Activated T-cell treated with anti-CD3 and anti-CD28 coated beads, Interleukin-2, amount 50 U/mL, for 72 hours (primary cell): Measurements from ENCODE around the gene ITSN1. TPM values are rescaled to one million over a fixed set of nuclear protein-coding genes. Genes with fewer than 3 reads are reported as not detected.

Experiments used
- ATAC-seq, 2 donors: fragments of 150-1000 bp; cut with Tn5 transposase; replicated peaks in 1 of 2; 2 replicates each; pipeline ENCODE4 v1.10.0; 2021; ENCODE audit warnings: moderate library complexity in 2 of 2, mild to moderate bottlenecking in 1 of 2
- DNase-seq, 2 donors: peaks; one replicate each; pipeline ENCODE4 v3.0.0; 2021 to 2022; ENCODE audit warnings: mixed read lengths in 1 of 2
- H3K27ac Mint-ChIP-seq: one replicate; pipeline ENCODE4 v1.8.0; 2022; ENCODE audit warnings: mild to moderate bottlenecking, moderate library complexity, mixed read lengths
- H3K27me3 Mint-ChIP-seq: one replicate; pipeline ENCODE4 v1.8.0; 2022; ENCODE audit warnings: low read depth, mixed read lengths
- H3K36me3 Mint-ChIP-seq, 2 donors: one replicate each; pipeline ENCODE4 v1.8.0; 2022; ENCODE audit warnings: mixed read lengths in 2 of 2, mild to moderate bottlenecking in 1 of 2; ENCODE audit not compliant: insufficient read depth in 2 of 2
- H3K4me1 Mint-ChIP-seq: one replicate; pipeline ENCODE4 v1.8.0; 2022; ENCODE audit warnings: low read depth, mixed read lengths
- H3K4me3 Mint-ChIP-seq, 2 donors: one replicate each; pipeline ENCODE4 v1.8.0; 2022; ENCODE audit warnings: mild to moderate bottlenecking in 2 of 2, mixed read lengths in 2 of 2, moderate library complexity in 2 of 2
- H3K9me3 Mint-ChIP-seq, 2 donors: one replicate each; pipeline ENCODE4 v1.8.0; 2022; ENCODE audit warnings: mixed read lengths in 2 of 2
- total RNA-seq, 2 donors: library from RNA; stranded (reverse); gene quantifications; one replicate each; pipeline ENCODE4 v1.2.3, GENCODE V29; 2022

Gene ITSN1
- total RNA-seq, 2 donors from 2014 or later, result 2.6 to 4.5 TPM

GRCh38 chr21:33824156-33824941 is 182.0 kb downstream of the ITSN1 start:
- Mint-ChIP-seq H3K4me1 (no peaks in the 10 kb centered on the region), H3K27ac (no peak overlapping the region), H3K27me3 (no peaks in the 10 kb centered on the region), H3K36me3 (peaks cover 0 to 2% of the 10 kb centered on the region in 2 donors), H3K4me3 (no peak overlapping the region), H3K9me3 (no peaks in the 10 kb centered on the region)
- ATAC-seq (no peak), DNase-seq (no peak)

GRCh38 chr21:33825419-33825818 is 183.1 kb downstream of the ITSN1 start:
- Mint-ChIP-seq H3K4me1 (no peaks in the 10 kb centered on the region), H3K9me3 (no peaks in the 10 kb centered on the region), H3K27me3 (no peaks in the 10 kb centered on the region), H3K4me3 (no peak overlapping the region), H3K27ac (no peak overlapping the region), H3K36me3 (peaks cover 0 to 3% of the 10 kb centered on the region in 2 donors)
- ATAC-seq (no peak), DNase-seq (no peak)

GRCh38 chr21:33825915-33826314 is 183.6 kb downstream of the ITSN1 start:
- Mint-ChIP-seq H3K27me3 (no peaks in the 10 kb centered on the region), H3K4me3 (no peak overlapping the region), H3K36me3 (peaks cover 0 to 3% of the 10 kb centered on the region in 2 donors), H3K27ac (no peak overlapping the region), H3K4me1 (no peaks in the 10 kb centered on the region), H3K9me3 (no peaks in the 10 kb centered on the region)
- no peak for ATAC-seq
- no peak for DNase-seq

- Mint-ChIP-seq H3K27me3 (no peaks in the 10 kb centered on the region), H3K9me3 (no peaks in the 10 kb centered on the region), H3K4me3 (no peak overlapping the region), H3K4me1 (no peaks in the 10 kb centered on the region), H3K36me3 (peaks cover 0 to 3% of the 10 kb centered on the region in 2 donors), H3K27ac (no peak overlapping the region)
- ATAC-seq, result no peak
- DNase-seq, result no peak
Observed at GRCh38 chr21:33828083-33828482, 185.8 kb downstream of the ITSN1 start.

- Mint-ChIP-seq H3K4me3 (no peak overlapping the region), H3K4me1 (no peaks in the 10 kb centered on the region), H3K36me3 (peaks cover 0 to 3% of the 10 kb centered on the region in 2 donors), H3K27ac (no peak overlapping the region), H3K27me3 (no peaks in the 10 kb centered on the region), H3K9me3 (no peaks in the 10 kb centered on the region)
- DNase-seq (no peak), ATAC-seq (no peak)
Observed at GRCh38 chr21:33828577-33828976, 186.3 kb downstream of the ITSN1 start.

- Mint-ChIP-seq H3K4me3 (no peak overlapping the region), H3K36me3 (peaks cover 0 to 3% of the 10 kb centered on the region in 2 donors), H3K4me1 (no peaks in the 10 kb centered on the region), H3K27me3 (no peaks in the 10 kb centered on the region), H3K27ac (no peak overlapping the region), H3K9me3 (no peaks in the 10 kb centered on the region)
- no peak for ATAC-seq
- no peak for DNase-seq
Observed at GRCh38 chr21:33829844-33830243, 187.5 kb downstream of the ITSN1 start.

- peaks cover 0 to 3% of the 10 kb centered on the region in 2 donors for H3K36me3 Mint-ChIP-seq
- no peak overlapping the region for H3K27ac Mint-ChIP-seq
- H3K4me1 Mint-ChIP-seq, result no peaks in the 10 kb centered on the region
- ATAC-seq (no peak), DNase-seq (no peak)
- no peak overlapping the region for H3K4me3 Mint-ChIP-seq
- no peaks in the 10 kb centered on the region for H3K9me3 Mint-ChIP-seq
- no peaks in the 10 kb centered on the region for H3K27me3 Mint-ChIP-seq
Observed at GRCh38 chr21:33831962-33832659, 189.8 kb downstream of the ITSN1 start.

- peaks cover 0 to 1% of the 10 kb centered on the region in 2 donors for H3K36me3 Mint-ChIP-seq
- no peaks in the 10 kb centered on the region for H3K27me3 Mint-ChIP-seq
- no peak overlapping the region for H3K27ac Mint-ChIP-seq
- H3K9me3 Mint-ChIP-seq, result no peaks in the 10 kb centered on the region
- H3K4me1 Mint-ChIP-seq, result no peaks in the 10 kb centered on the region
- no peak overlapping the region for H3K4me3 Mint-ChIP-seq
- ATAC-seq (no peak), DNase-seq (no peak)
Observed at GRCh38 chr21:33834801-33835500, 192.7 kb downstream of the ITSN1 start.

- H3K9me3 Mint-ChIP-seq, result no peaks in the 10 kb centered on the region
- no peaks in the 10 kb centered on the region for H3K36me3 Mint-ChIP-seq
- no peaks in the 10 kb centered on the region for H3K4me1 Mint-ChIP-seq
- no peak for ATAC-seq
- H3K4me3 Mint-ChIP-seq, result no peak overlapping the region
- no peak overlapping the region for H3K27ac Mint-ChIP-seq
- no peak for DNase-seq
- no peaks in the 10 kb centered on the region for H3K27me3 Mint-ChIP-seq
Observed at GRCh38 chr21:33835920-33836319, 193.6 kb downstream of the ITSN1 start.

- Mint-ChIP-seq H3K9me3 (no peaks in the 10 kb centered on the region), H3K27ac (no peak overlapping the region), H3K36me3 (no peaks in the 10 kb centered on the region), H3K4me1 (no peaks in the 10 kb centered on the region), H3K4me3 (no peak overlapping the region), H3K27me3 (no peaks in the 10 kb centered on the region)
- ATAC-seq, result no peak
- DNase-seq, result no peak
Observed at GRCh38 chr21:33836408-33836807, 194.1 kb downstream of the ITSN1 start.

GRCh38 chr21:33839167-33839716 is 196.9 kb downstream of the ITSN1 start:
- H3K9me3 Mint-ChIP-seq, result no peaks in the 10 kb centered on the region
- H3K27me3 Mint-ChIP-seq, result no peaks in the 10 kb centered on the region
- H3K27ac Mint-ChIP-seq, result no peak overlapping the region
- ATAC-seq (no peak), DNase-seq (no peak)
- no peaks in the 10 kb centered on the region for H3K4me1 Mint-ChIP-seq
- no peak overlapping the region for H3K4me3 Mint-ChIP-seq
- H3K36me3 Mint-ChIP-seq, result no peaks in the 10 kb centered on the region

- Mint-ChIP-seq H3K9me3 (no peaks in the 10 kb centered on the region), H3K27ac (no peak overlapping the region), H3K4me1 (no peaks in the 10 kb centered on the region), H3K27me3 (no peaks in the 10 kb centered on the region), H3K4me3 (no peak overlapping the region), H3K36me3 (no peaks in the 10 kb centered on the region)
- no peak for ATAC-seq
- DNase-seq, result no peak
Observed at GRCh38 chr21:33839806-33840205, 197.5 kb downstream of the ITSN1 start.

GRCh38 chr21:33840771-33841170 is 198.5 kb downstream of the ITSN1 start:
- Mint-ChIP-seq H3K4me1 (no peaks in the 10 kb centered on the region), H3K27ac (no peak overlapping the region), H3K4me3 (no peak overlapping the region), H3K9me3 (no peaks in the 10 kb centered on the region), H3K36me3 (no peaks in the 10 kb centered on the region), H3K27me3 (no peaks in the 10 kb centered on the region)
- DNase-seq (no peak), ATAC-seq (no peak)
